ENCODE data around the gene SLC5A3.

- TF ChIP-seq CTCF (conservative IDR thresholded peaks at IDR 0.05): no peak
- no peak for TF ChIP-seq ZFX (IDR thresholded peaks at IDR 0.05)
Observed at GRCh38 chr21:34078915-34079314, 5.5 kb downstream of the SLC5A3 start.
